Activated naive CD8-positive, alpha-beta T cell (primary cell): ENCODE results near the gene ATG16L1.

ENCODE experiments used
- H3K27ac Mint-ChIP-seq: one replicate; pipeline ENCODE4 v1.8.0; 2021; ENCODE audit warnings: mixed read lengths
- H3K27me3 Mint-ChIP-seq: one replicate; pipeline ENCODE4 v1.8.0; 2021; ENCODE audit warnings: mixed read lengths
- H3K36me3 Mint-ChIP-seq: one replicate; pipeline ENCODE4 v1.8.0; 2021; ENCODE audit warnings: mixed read lengths
- H3K4me1 Mint-ChIP-seq: one replicate; pipeline ENCODE4 v1.8.0; 2021; ENCODE audit warnings: low read depth, mixed read lengths
- H3K4me3 Mint-ChIP-seq: one replicate; pipeline ENCODE4 v1.8.0; 2021; ENCODE audit warnings: mild to moderate bottlenecking, mixed read lengths
- H3K9me3 Mint-ChIP-seq: one replicate; pipeline ENCODE4 v1.8.0; 2021; ENCODE audit warnings: low read depth, mixed read lengths

Gene ATG16L1

DNA sequence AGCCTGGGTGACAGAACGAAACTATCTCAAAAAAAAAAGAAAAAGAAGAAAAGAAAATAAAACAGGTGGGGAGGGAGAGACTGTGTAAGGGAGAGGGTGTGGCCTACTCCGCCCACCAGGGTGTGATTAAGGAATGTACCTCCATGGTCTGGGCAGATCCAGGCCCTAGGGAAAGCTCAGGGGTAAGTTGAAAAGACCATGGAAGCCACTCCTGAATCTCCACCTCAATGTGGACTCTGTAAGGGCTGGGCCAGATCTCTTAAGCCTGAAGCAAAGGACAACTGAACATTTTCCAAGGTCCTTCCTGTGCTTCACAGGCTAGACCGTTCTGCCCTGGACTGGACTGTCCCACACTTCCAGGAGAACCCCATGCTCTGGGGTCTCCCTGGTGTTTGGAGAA is 9.7 kb upstream of the ATG16L1 start:
- H3K4me3 Mint-ChIP-seq: no peak overlapping the region

DNA sequence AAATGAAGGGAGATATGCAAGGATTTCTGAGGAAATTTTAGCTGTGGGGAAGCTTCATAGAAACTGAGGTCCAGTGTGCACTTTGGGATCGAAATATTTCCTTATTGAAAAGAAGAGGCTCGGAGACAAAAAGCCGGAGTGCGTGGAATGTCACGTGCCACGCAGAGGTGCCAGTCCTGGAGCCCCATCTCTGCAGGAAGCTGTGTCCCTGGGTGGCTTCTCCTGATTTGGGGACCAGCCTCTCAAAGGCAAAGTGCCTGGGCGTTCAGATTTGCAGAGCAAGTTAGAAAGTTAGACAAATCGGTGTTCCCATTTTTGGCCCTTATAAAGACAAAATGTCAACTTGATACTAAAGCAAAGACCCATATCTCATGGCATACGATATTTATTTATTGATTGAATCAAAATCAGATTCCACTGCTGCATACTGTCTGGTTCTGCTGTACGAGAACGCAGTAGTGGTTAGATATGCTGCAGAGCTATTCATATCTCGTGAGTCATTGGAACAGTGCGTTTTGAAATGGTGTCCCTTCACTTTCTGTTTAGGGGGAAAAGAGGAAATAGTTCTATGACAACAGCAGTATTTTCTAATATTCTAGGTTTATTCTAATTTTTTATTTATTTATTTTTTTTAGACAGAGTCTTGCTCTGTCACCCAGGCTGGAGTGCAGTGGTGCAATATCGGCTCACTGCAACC is 9.1 kb upstream of the ATG16L1 start:
- peaks cover 73% of the 10 kb centered on the region for H3K4me1 Mint-ChIP-seq
- H3K9me3 Mint-ChIP-seq: no peaks in the 10 kb centered on the region
- no peaks in the 10 kb centered on the region for H3K36me3 Mint-ChIP-seq
- no peak overlapping the region for H3K27ac Mint-ChIP-seq
- no peaks in the 10 kb centered on the region for H3K27me3 Mint-ChIP-seq
- H3K4me3 Mint-ChIP-seq: peak overlapping the region; percentile 52

More for the DNA sequence above, 9.7 kb upstream of the ATG16L1 start:
- Mint-ChIP-seq H3K27ac (no peak overlapping the region), H3K27me3 (no peaks in the 10 kb centered on the region), H3K36me3 (no peaks in the 10 kb centered on the region), H3K9me3 (no peaks in the 10 kb centered on the region), H3K4me1 (peaks cover 72% of the 10 kb centered on the region)

DNA sequence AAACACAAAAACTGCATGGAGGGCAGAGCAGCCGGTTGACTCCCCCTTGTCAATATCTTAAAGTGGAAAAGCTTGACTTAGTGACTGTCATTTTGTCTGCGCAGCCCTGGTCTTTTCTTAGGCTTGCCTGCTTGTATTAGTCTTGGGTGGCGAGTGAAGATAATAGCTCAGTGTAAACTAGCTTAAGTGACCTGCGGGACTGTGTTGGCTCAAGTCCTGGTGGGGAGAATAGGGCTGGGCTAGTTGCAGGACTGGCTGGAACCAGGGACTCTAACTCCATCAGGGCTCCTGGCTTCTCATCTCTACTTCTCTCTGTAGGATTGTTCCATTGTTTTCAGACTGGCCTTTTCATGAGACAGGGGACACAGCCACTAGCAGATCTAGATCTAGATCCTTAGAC is 8.1 kb upstream of the ATG16L1 start:
- Mint-ChIP-seq H3K4me1 (peaks cover 74% of the 10 kb centered on the region), H3K4me3 (no peak overlapping the region), H3K27me3 (no peaks in the 10 kb centered on the region), H3K36me3 (no peaks in the 10 kb centered on the region), H3K9me3 (no peaks in the 10 kb centered on the region), H3K27ac (peak overlapping the region; percentile 46)

- peak overlapping the region; percentile 81 for H3K27ac Mint-ChIP-seq
- H3K4me1 Mint-ChIP-seq: peaks cover 69% of the 10 kb centered on the region
- H3K4me3 Mint-ChIP-seq: no peak overlapping the region
- no peaks in the 10 kb centered on the region for H3K9me3 Mint-ChIP-seq
- no peaks in the 10 kb centered on the region for H3K27me3 Mint-ChIP-seq
- no peaks in the 10 kb centered on the region for H3K36me3 Mint-ChIP-seq
These were observed 6.7 kb upstream of the ATG16L1 start for GRCh38 chr2:233244818-233245217.

- Mint-ChIP-seq H3K27ac (peak overlapping the region; percentile 37), H3K27me3 (no peaks in the 10 kb centered on the region), H3K9me3 (no peaks in the 10 kb centered on the region), H3K4me3 (no peak overlapping the region), H3K36me3 (no peaks in the 10 kb centered on the region), H3K4me1 (peaks cover 71% of the 10 kb centered on the region)
These were observed 6.1 kb upstream of the ATG16L1 start for GRCh38 chr2:233245406-233245805.

DNA sequence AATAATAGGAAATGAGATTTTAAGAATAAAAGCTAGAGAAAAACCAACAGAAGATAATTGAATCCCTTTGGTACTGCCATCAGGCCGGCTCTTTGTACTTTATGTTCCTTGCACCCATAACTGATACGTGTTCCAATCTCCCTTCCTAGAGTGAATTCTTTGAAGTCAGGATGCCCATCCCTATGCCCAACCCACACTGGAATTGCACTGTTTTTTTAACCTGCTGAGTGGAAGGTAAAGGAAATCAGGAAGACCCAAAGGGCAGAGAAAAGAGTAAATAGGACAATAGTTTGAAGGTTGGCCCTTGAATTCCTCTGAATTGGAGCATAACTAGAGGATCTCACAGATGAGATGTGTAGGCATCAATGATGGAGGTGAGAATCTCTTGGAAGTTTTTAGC is 4.4 kb upstream of the ATG16L1 start:
- H3K27ac Mint-ChIP-seq: peak overlapping the region; percentile 97

DNA sequence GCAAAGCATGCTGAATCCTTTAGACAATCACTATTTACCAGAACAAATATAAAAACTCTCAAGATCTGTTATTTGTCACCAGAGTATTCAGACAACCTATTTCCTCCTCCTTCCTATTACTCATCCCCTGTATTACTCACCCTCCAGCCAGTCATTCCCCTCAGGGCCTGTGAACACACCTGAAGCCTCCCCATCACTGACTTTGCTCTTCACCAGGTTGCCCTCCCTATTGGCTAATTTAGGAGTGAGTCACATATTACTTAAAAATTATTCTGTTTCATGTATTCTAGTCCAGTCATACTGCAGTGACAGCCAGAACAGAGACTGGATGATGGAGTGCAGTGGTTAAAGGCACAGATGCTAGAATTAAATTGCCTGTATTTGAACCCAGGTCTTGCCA is 3.7 kb upstream of the ATG16L1 start:
- H3K4me1 Mint-ChIP-seq: peaks cover 59% of the 10 kb centered on the region
- no peaks in the 10 kb centered on the region for H3K9me3 Mint-ChIP-seq
- no peaks in the 10 kb centered on the region for H3K27me3 Mint-ChIP-seq
- peak overlapping the region; percentile 76 for H3K4me3 Mint-ChIP-seq
- H3K36me3 Mint-ChIP-seq: peaks cover under 1% of the 10 kb centered on the region
- H3K27ac Mint-ChIP-seq: peak overlapping the region; percentile 97

More for the DNA sequence above, 4.4 kb upstream of the ATG16L1 start:
- Mint-ChIP-seq H3K9me3 (no peaks in the 10 kb centered on the region), H3K4me3 (peak overlapping the region; percentile 76), H3K4me1 (peaks cover 62% of the 10 kb centered on the region), H3K36me3 (no peaks in the 10 kb centered on the region), H3K27me3 (no peaks in the 10 kb centered on the region)

DNA sequence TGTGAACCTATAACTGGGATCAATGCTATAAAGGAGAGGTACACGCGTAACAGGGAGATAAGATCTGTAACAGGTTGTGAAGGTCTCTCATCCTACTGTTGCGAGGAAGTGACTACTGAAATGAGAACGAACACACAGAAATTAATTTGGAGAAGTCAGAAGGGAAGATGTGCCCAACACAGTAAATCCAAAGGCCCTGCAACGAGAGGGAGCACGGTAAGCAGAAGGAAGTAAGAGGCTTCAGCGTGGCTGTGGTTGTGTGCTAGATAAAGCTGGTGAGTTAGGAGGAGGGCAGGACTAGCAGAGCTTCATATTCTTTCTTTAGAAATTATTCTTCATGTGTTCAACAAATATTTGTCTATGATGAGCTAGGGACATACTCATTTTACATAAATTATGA is 2.5 kb upstream of the ATG16L1 start:
- Mint-ChIP-seq H3K27ac (peak overlapping the region; percentile 62), H3K27me3 (no peaks in the 10 kb centered on the region), H3K4me3 (peak overlapping the region; percentile 8), H3K9me3 (no peaks in the 10 kb centered on the region), H3K36me3 (peaks cover 5% of the 10 kb centered on the region), H3K4me1 (peaks cover 63% of the 10 kb centered on the region)

DNA sequence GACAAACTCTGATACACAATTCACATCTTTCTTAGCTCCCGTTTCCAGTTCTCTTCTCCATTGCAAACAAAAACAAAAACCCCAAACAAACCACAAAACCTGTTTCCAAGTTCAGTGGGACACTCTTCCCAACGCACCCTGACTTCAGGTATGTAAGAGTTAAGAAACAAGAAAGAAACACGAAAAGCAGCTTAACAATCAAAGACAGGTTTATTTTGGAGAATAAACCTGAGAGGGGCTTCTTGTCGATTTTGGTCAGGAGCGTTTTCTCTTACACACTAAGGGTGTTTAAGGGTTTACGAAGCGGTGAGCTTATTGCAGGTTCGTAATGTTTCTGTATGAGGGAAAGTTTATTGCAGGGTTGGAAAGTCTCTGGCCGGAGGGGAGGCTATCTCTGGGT is 905 bp upstream of the ATG16L1 start:
- Mint-ChIP-seq H3K4me1 (peaks cover 63% of the 10 kb centered on the region), H3K27me3 (no peaks in the 10 kb centered on the region), H3K4me3 (peak overlapping the region; percentile 95), H3K9me3 (no peaks in the 10 kb centered on the region), H3K36me3 (peaks cover 5% of the 10 kb centered on the region), H3K27ac (peak overlapping the region; percentile 94)

- Mint-ChIP-seq H3K4me1 (peaks cover 67% of the 10 kb centered on the region), H3K9me3 (no peaks in the 10 kb centered on the region), H3K4me3 (peak overlapping the region; percentile 95), H3K27ac (peak overlapping the region; percentile 94), H3K27me3 (no peaks in the 10 kb centered on the region), H3K36me3 (peaks cover 5% of the 10 kb centered on the region)
These were observed 528 bp upstream of the ATG16L1 start for GRCh38 chr2:233250985-233251305.

DNA sequence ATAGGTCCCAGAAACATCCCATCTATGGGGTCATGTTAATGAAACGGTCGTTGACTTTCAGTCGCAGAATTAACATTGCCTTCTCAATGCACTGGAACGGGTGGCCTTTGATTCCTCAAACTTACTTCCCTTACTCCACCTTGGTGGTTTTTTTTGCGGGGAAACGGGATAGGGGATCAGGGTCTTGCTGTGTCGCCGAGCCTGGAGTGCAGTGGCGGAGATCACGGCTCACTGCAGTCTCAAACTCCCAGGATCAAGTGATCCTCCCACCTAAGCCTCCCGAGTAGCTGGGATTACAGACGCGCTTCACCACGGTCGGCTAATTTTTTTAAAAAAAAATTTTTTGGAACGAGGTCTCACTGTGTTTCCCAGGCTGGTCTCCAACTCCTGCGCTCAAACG is 754 bp downstream of the ATG16L1 start:
- Mint-ChIP-seq H3K27me3 (no peaks in the 10 kb centered on the region), H3K4me3 (peak overlapping the region; percentile 95), H3K4me1 (peaks cover 65% of the 10 kb centered on the region), H3K36me3 (peaks cover 5% of the 10 kb centered on the region), H3K27ac (peak overlapping the region; percentile 93), H3K9me3 (no peaks in the 10 kb centered on the region)

GRCh38 chr2:233255151-233255550 is 3.7 kb downstream of the ATG16L1 start:
- Mint-ChIP-seq H3K36me3 (peaks cover 8% of the 10 kb centered on the region), H3K4me1 (peaks cover 68% of the 10 kb centered on the region), H3K27ac (peak overlapping the region; percentile 83), H3K9me3 (no peaks in the 10 kb centered on the region), H3K27me3 (no peaks in the 10 kb centered on the region), H3K4me3 (peak overlapping the region; percentile 59)

- Mint-ChIP-seq H3K36me3 (peaks cover 8% of the 10 kb centered on the region), H3K9me3 (no peaks in the 10 kb centered on the region), H3K27me3 (no peaks in the 10 kb centered on the region), H3K27ac (peak overlapping the region; percentile 83), H3K4me3 (no peak overlapping the region), H3K4me1 (peaks cover 64% of the 10 kb centered on the region)
These were observed 4.6 kb downstream of the ATG16L1 start for GRCh38 chr2:233256048-233256447.

GRCh38 chr2:233258211-233258610 is 6.7 kb downstream of the ATG16L1 start:
- peaks cover 11% of the 10 kb centered on the region for H3K36me3 Mint-ChIP-seq
- peak overlapping the region; percentile 46 for H3K27ac Mint-ChIP-seq
- H3K9me3 Mint-ChIP-seq: no peaks in the 10 kb centered on the region
- H3K27me3 Mint-ChIP-seq: no peaks in the 10 kb centered on the region
- H3K4me3 Mint-ChIP-seq: no peak overlapping the region
- H3K4me1 Mint-ChIP-seq: peaks cover 73% of the 10 kb centered on the region

DNA sequence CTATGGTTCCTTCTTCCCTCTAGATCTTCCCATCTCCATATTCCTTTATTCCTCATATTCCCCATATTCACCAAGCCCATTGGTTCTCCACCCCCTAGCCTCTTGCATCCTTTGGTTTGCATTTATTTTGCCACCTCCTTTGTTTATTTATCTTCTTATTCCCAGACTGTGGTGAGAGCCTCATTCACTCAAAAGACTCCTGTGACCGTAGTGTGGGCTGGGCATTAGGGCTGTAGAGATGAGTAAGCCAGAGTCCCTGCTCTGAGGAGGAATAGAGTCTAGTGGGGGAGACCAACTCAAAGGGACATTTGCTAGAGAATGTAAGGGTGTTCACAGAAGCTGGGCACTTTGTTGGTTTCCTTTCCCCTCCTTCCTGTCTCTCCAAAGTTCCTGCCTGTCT is 8.3 kb downstream of the ATG16L1 start:
- Mint-ChIP-seq H3K4me1 (peaks cover 60% of the 10 kb centered on the region), H3K27ac (peak overlapping the region; percentile 42), H3K9me3 (no peaks in the 10 kb centered on the region), H3K4me3 (no peak overlapping the region), H3K36me3 (peaks cover 14% of the 10 kb centered on the region), H3K27me3 (no peaks in the 10 kb centered on the region)

DNA sequence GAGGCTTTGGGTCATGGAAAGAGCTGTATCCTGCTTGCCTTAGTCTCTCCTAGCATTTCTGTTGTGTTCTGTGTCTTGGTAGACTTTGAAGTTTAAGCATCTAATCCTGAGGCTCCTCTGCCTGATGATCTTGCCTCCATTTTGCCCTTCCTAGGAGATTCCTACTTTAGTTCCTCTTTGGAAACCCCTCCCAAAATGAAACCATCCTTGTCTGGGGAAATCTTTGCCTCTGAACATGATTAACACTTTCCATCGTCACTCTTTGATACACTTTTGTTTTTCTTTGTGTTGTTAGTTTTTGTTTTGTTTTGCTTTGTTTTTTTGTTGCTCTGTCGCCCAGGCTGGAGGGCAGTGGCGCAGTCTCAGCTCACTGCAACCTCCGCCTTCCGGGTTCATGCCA is 9.2 kb downstream of the ATG16L1 start:
- no peaks in the 10 kb centered on the region for H3K27me3 Mint-ChIP-seq
- H3K4me1 Mint-ChIP-seq: peaks cover 53% of the 10 kb centered on the region
- peaks cover 16% of the 10 kb centered on the region for H3K36me3 Mint-ChIP-seq
- H3K27ac Mint-ChIP-seq: peak overlapping the region; percentile 61
- no peaks in the 10 kb centered on the region for H3K9me3 Mint-ChIP-seq
- H3K4me3 Mint-ChIP-seq: no peak overlapping the region
